Chondrocyte (in vitro differentiated cells): Measurements from ENCODE around the gene KLRD1. TPM values are rescaled to one million over a fixed set of nuclear protein-coding genes. Genes with fewer than 3 reads are reported as not detected.
"Not testable (repeated sequence)": the region's sequence is repeated elsewhere in the genome, so short reads cannot be mapped to it uniquely, and the experiment has no call there.

Experiments used
- DNase-seq: peaks from one replicate; pipeline ENCODE4 v3.0.0; 2021; ENCODE audit warnings: mixed read lengths, low spot score
- H3K27ac Mint-ChIP-seq: one replicate; pipeline ENCODE4 v1.8.0; 2021; ENCODE audit warnings: mild to moderate bottlenecking, moderate library complexity, mixed read lengths; ENCODE audit not compliant: unreplicated experiment
- H3K27me3 Mint-ChIP-seq: 2 replicates; pipeline ENCODE4 v1.8.0; 2021; ENCODE audit warnings: low read depth, mixed read lengths
- H3K36me3 Mint-ChIP-seq: 2 replicates; pipeline ENCODE4 v1.8.0; 2021; ENCODE audit warnings: low read depth, mixed read lengths
- H3K4me1 Mint-ChIP-seq: 2 replicates; pipeline ENCODE4 v1.8.0; 2021; ENCODE audit warnings: low read depth, mild to moderate bottlenecking, mixed read lengths
- H3K4me3 Mint-ChIP-seq: one replicate; pipeline ENCODE4 v1.8.0; 2021; ENCODE audit warnings: mild to moderate bottlenecking, moderate library complexity, mixed read lengths; ENCODE audit not compliant: unreplicated experiment
- H3K9me3 Mint-ChIP-seq: 2 replicates; pipeline ENCODE4 v1.8.0; 2021; ENCODE audit warnings: low read depth, mixed read lengths
- CTCF ChIP-seq: fragments of 200-600 bp; sonication (generic); IDR thresholded peaks from 2 replicates; pipeline ENCODE4 v1.5.0; 2021; ENCODE audit warnings: antibody characterized with exemption, mild to moderate bottlenecking, moderate library complexity
- total RNA-seq: library from RNA; stranded (reverse); gene quantifications from 3 replicates; pipeline ENCODE4 v1.2.1, GENCODE V29; 2021

KLRD1 gene
- total RNA-seq, 1 donor from 2014 or later: 0.22 TPM

DNA sequence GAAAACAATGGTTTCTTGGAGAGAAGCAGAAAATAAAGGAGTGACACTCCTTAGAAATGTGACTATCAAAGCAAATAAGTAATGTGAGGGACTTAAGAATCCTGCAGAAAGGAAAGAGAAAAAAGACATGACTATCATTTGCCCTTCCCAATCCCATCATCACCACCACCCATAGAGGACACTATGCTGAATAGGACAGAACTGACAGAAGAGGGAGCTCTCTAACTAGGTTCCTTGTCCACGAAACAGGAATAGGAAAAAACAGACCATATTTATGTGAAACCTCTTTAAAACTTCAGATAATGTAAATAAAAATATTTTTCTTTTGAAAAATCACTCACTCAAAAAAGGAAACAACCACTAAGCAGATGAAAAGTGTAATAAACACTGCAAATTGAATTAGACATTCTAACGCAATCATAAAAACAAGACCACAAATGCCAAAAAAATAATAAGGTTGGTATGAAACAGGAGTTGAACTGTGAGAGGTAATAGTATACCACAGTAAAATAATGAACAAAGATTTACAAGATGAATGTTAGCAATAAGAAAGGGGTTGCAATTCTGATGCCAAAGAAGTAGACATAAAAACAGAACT lies 24.1 kb downstream of the KLRD1 start:
- H3K27ac Mint-ChIP-seq: no peak overlapping the region
- H3K4me3 Mint-ChIP-seq: no peak overlapping the region
- no peak for DNase-seq
- H3K4me1 Mint-ChIP-seq: peaks cover 7% of the 10 kb centered on the region
- H3K9me3 Mint-ChIP-seq: peaks cover 5% of the 10 kb centered on the region
- H3K36me3 Mint-ChIP-seq: peaks cover 6% of the 10 kb centered on the region
- TF ChIP-seq CTCF: peak; percentile 94
- no peaks in the 10 kb centered on the region for H3K27me3 Mint-ChIP-seq

- not testable (repeated sequence) for H3K9me3 Mint-ChIP-seq, H3K27ac Mint-ChIP-seq, H3K4me3 Mint-ChIP-seq
Observed at GRCh38 chr12:10336196-10336595, 28.5 kb downstream of the KLRD1 start.

DNA sequence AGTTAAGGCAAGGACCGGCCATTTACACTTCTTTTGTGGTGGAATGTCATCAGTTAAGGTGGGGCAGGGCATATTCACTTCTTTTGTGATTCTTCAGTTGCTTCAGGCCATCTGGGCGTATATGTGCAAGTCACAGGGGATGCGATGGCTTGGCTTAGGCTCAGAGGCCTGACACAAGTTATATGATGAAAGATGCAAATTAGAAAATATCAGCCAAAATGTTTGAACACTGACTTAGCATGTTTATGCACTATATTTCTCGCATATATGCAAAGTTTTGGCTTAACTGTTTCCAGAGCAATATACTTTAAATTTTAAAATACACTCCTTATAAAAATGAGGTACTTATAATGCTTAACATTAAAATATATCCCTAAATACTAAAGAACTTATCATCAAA lies 30.8 kb downstream of the KLRD1 start:
- H3K9me3 Mint-ChIP-seq, H3K4me3 Mint-ChIP-seq, H3K27ac Mint-ChIP-seq, H3K27me3 Mint-ChIP-seq, DNase-seq, H3K36me3 Mint-ChIP-seq: not testable (repeated sequence)
- peaks cover 29% of the 10 kb centered on the region for H3K4me1 Mint-ChIP-seq

More at GRCh38 chr12:10336196-10336595, 28.5 kb downstream of the KLRD1 start:
- H3K36me3 Mint-ChIP-seq, H3K27me3 Mint-ChIP-seq, DNase-seq: not testable (repeated sequence)
- H3K4me1 Mint-ChIP-seq: peaks cover 26% of the 10 kb centered on the region

DNA sequence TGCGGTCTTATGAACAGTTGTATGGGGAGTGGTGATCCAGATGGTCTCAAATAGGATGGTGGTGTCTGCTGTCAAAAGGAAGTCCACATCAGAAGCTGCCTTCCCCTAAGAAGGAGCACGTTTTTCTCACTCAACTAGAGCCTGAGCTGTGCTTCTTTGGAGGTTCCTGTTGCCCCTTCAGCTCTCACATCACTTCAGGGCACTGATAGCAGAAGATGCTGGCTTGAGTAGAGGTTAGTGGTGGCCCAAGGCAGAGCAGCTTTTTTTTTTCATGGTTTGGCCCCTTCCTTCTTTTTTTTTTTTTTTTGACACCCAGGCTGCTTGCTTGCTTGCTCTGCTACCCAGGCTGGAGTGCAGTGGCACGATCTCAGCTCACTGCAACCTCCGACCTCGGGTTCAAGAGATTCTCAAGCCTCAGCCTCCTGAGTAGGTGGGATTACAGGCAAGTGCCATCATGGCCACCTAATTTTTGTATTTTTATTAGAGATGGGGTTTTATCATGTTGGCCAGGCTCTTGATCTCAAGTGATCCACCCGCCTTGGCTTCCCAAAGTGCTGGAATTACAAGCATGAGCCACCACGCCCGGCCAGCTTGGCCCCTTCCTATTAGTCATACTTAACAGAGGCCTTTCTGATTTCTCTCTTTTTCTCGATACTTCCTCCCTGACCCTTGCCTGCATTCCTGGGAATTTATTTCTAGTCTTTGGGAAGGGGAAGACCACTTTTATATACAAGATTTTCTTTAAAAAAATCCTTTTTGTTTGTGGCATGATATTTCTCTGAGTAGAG lies 31.6 kb downstream of the KLRD1 start:
- Mint-ChIP-seq H3K4me1 (peaks cover 29% of the 10 kb centered on the region), H3K9me3 (peaks cover 3% of the 10 kb centered on the region), H3K36me3 (peaks cover 2% of the 10 kb centered on the region), H3K4me3 (no peak overlapping the region), H3K27me3 (no peaks in the 10 kb centered on the region), H3K27ac (peak overlapping the region; percentile 46)
- no peak for TF ChIP-seq CTCF
- DNase-seq: no peak

- not testable (repeated sequence) for H3K27me3 Mint-ChIP-seq, H3K27ac Mint-ChIP-seq, H3K4me3 Mint-ChIP-seq, DNase-seq, H3K9me3 Mint-ChIP-seq, H3K36me3 Mint-ChIP-seq
- H3K4me1 Mint-ChIP-seq: peaks cover 26% of the 10 kb centered on the region
Observed at GRCh38 chr12:10340946-10341345, 33.3 kb downstream of the KLRD1 start.

GRCh38 chr12:10341892-10342509 lies 34.3 kb downstream of the KLRD1 start:
- no peak for DNase-seq
- no peak for TF ChIP-seq CTCF
- peaks cover 2% of the 10 kb centered on the region for H3K36me3 Mint-ChIP-seq
- peaks cover 22% of the 10 kb centered on the region for H3K4me1 Mint-ChIP-seq
- no peak overlapping the region for H3K4me3 Mint-ChIP-seq
- H3K9me3 Mint-ChIP-seq: peaks cover 4% of the 10 kb centered on the region
- no peak overlapping the region for H3K27ac Mint-ChIP-seq
- H3K27me3 Mint-ChIP-seq: no peaks in the 10 kb centered on the region

GRCh38 chr12:10351457-10351856 lies 43.8 kb downstream of the KLRD1 start:
- peaks cover 11% of the 10 kb centered on the region for H3K4me1 Mint-ChIP-seq
- H3K27ac Mint-ChIP-seq, H3K4me3 Mint-ChIP-seq, DNase-seq, H3K27me3 Mint-ChIP-seq, H3K36me3 Mint-ChIP-seq: not testable (repeated sequence)
- peaks cover 18% of the 10 kb centered on the region for H3K9me3 Mint-ChIP-seq
